HG03135 (cell line): ENCODE results near the gene TMEM179B.
A peak's percentile ranks its signal among the peaks of the same experiment; 100 is the strongest.
"Not testable (repeated sequence)": the region's sequence is repeated elsewhere in the genome, so short reads cannot be mapped to it uniquely, and the experiment has no call there.

ENCODE experiments used
- ATAC-seq: cut with Tn5 transposase; IDR thresholded peaks from one replicate; pipeline ENCODE4 v1.9.1; 2021; ENCODE audit warnings: mild to moderate bottlenecking, moderate library complexity; ENCODE audit not compliant: unreplicated experiment

Gene TMEM179B

GRCh38 chr11:62788991-62789390 lies 1.8 kb downstream of the TMEM179B start:
- ATAC-seq, result no peak

GRCh38 chr11:62789576-62789975 lies 2.4 kb downstream of the TMEM179B start:
- no peak for ATAC-seq

- peak; percentile 55 for ATAC-seq
Measured at GRCh38 chr11:62791501-62792201, 4.4 kb downstream of the TMEM179B start, which contains the start of gene TMEM223. TSS of gene TMEM223 (minus strand) at chr11:62792006. CDS start at chr11:62791994, 12 bp downstream.

GRCh38 chr11:62792202-62792575 lies 5.0 kb downstream of the TMEM179B start:
- no peak for ATAC-seq

GRCh38 chr11:62794201-62794775 lies 7.1 kb downstream of the TMEM179B start:
- ATAC-seq, result no peak

GRCh38 chr11:62796281-62796680 lies 9.1 kb downstream of the TMEM179B start:
- ATAC-seq, result no peak

GRCh38 chr11:62799486-62799885 lies 12.3 kb downstream of the TMEM179B start:
- no peak for ATAC-seq

- no peak for ATAC-seq
Measured at GRCh38 chr11:62801071-62801470, 13.9 kb downstream of the TMEM179B start.

- no peak for ATAC-seq
Measured at GRCh38 chr11:62804310-62805075, 17.3 kb downstream of the TMEM179B start.

- ATAC-seq, result peak; percentile 84
Measured at GRCh38 chr11:62805076-62805892, 18.1 kb downstream of the TMEM179B start, which contains the start of gene NXF1. TSS of gene NXF1 (minus strand) at chr11:62805440. CDS start at chr11:62805356, 84 bp downstream.

- ATAC-seq, result no peak
Measured at GRCh38 chr11:62805961-62806441, 18.8 kb downstream of the TMEM179B start.

- no peak for ATAC-seq
Measured at GRCh38 chr11:62806611-62807121, 19.5 kb downstream of the TMEM179B start.

GRCh38 chr11:62810748-62811147 lies 23.5 kb downstream of the TMEM179B start:
- ATAC-seq, result no peak

GRCh38 chr11:62811659-62812058 lies 24.5 kb downstream of the TMEM179B start:
- ATAC-seq, result no peak

GRCh38 chr11:62816557-62816956 lies 29.4 kb downstream of the TMEM179B start:
- no peak for ATAC-seq

GRCh38 chr11:62817129-62817528 lies 29.9 kb downstream of the TMEM179B start:
- ATAC-seq, result no peak

- no peak for ATAC-seq
Measured at GRCh38 chr11:62823677-62824076, 36.5 kb downstream of the TMEM179B start.

GRCh38 chr11:62828130-62828529 lies 40.9 kb downstream of the TMEM179B start:
- not testable (repeated sequence) for ATAC-seq

GRCh38 chr11:62830904-62831519 lies 43.8 kb downstream of the TMEM179B start:
- ATAC-seq, result no peak
